GM19351 (cell line): ENCODE data around the gene MRPS30.
"Not testable (repeated sequence)": the region's sequence is repeated elsewhere in the genome, so short reads cannot be mapped to it uniquely, and the experiment has no call there.

Experiments used
- ATAC-seq: cut with Tn5 transposase; IDR thresholded peaks from one replicate; pipeline ENCODE4 v1.9.1; 2021; ENCODE audit warnings: mild to moderate bottlenecking, moderate library complexity; ENCODE audit not compliant: unreplicated experiment

The MRPS30 gene

GRCh38 chr5:44808435-44809214 lies at the start of gene MRPS30:
TSS of gene MRPS30 (plus strand) at chr5:44808947. CDS start at chr5:44808963, 16 bp downstream.
- ATAC-seq = peak; percentile 94

GRCh38 chr5:44769200-44769876 lies 39.4 kb upstream of the MRPS30 start:
- ATAC-seq = no peak

DNA sequence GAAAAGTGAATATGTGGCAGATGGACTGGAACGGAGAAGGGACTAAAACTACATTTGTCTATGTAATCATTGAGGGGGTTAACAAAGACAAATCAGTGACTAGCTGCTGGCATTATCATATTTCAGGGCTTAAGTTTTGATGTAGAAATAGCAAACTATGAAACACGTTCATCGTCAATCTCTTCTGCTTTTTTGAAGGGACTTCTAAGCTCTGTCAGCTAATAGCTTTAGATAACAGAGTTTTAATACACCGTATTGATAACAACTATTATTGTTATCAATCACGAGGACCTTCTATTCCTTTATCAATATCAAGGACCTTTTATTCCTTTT lies 38.9 kb upstream of the MRPS30 start:
- no peak for ATAC-seq

DNA sequence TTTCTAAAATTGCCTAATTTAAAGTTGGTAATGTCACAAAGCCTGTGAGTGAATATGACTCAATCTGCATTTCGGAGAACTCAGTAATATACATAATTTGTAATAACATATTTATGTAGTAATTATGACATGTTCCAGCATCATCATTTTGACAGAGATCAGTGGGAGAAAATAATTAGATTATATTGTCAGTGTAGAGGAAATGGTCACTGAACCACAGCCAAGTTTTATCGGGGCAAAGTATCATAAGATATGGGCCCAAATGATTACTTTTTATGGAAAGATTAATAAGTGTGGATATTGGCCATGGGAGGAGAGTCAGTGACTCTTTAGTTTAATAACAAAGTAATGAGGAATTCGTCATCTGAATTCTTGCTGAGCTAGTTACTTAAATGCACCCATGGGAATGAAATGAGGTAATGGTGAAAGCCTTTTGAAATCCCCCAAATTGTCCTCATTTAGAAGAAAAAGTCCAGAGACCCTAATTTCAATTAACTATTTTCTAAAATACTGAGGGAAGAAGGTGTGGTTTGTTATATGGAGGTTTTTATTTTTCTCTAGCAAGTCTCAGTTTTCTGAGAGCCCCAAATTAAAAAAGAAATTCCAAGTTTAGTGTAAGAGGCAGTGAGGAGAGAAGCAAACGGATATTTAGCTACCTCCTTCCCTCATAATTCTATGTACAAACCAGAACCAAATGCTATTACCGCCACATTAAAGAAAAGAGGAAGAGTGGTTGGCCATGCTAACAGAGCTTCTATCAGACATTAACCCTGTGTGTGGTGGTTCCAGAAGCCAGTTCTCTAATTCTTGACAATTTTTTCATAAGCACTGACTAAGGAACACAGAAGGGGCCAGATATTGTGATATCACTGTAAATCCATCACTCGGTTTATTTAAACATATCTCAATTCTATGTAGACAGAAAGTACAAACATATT lies 37.7 kb upstream of the MRPS30 start:
- ATAC-seq = no peak

GRCh38 chr5:44772397-44772796 lies 36.4 kb upstream of the MRPS30 start:
- ATAC-seq = not testable (repeated sequence)

GRCh38 chr5:44774279-44774880 lies 34.4 kb upstream of the MRPS30 start:
- peak; percentile 86 for ATAC-seq

GRCh38 chr5:44779167-44779566 lies 29.6 kb upstream of the MRPS30 start:
- no peak for ATAC-seq

GRCh38 chr5:44783634-44784315 lies 25.0 kb upstream of the MRPS30 start:
- no peak for ATAC-seq

DNA sequence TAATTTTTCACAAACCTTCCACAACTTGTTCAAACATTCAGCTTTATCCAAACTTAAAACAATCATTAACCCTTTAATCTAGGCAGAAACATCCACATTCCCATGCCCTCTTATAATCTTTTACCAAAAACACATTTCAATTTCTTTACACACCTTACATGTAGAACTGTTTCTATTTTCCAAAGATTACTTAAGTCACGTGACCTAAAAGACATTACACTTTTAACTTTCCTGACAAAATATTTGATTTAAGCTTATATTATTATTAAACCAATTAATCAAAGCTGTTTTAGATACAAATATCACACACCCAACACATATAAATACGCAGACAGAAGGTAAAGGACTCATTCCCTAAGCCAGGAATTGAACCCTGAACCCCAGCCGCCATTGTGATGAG lies 21.0 kb upstream of the MRPS30 start:
- no peak for ATAC-seq

DNA sequence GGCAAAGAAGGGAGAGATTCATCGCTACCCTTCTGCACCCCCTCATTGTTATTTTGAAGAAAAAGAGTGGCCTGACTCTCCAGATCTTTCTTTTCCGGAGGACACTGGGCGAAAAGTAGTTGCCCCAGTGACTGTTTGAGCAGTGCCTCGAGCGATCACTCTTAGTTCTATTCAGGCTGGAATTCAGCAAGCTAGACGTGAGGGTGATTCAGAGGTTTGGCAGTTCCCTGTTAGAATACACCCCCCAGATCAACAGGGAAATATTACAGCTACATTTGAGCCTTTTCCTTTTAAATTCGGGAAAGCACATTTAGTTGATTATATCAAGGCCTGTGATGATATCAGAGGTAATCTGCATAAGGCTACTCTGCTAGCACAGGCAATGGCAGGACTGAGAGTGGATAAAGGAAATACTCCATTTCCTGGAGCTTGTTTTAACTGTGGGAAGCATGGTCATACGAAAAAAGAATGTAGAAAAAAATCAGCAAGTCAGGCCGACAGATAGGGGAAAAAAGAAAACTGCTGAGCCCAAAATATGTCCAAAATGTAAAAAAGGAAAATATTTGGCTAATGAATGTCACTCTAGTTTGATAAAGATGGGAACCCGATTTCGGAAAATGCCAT lies 19.3 kb upstream of the MRPS30 start:
- not testable (repeated sequence) for ATAC-seq

DNA sequence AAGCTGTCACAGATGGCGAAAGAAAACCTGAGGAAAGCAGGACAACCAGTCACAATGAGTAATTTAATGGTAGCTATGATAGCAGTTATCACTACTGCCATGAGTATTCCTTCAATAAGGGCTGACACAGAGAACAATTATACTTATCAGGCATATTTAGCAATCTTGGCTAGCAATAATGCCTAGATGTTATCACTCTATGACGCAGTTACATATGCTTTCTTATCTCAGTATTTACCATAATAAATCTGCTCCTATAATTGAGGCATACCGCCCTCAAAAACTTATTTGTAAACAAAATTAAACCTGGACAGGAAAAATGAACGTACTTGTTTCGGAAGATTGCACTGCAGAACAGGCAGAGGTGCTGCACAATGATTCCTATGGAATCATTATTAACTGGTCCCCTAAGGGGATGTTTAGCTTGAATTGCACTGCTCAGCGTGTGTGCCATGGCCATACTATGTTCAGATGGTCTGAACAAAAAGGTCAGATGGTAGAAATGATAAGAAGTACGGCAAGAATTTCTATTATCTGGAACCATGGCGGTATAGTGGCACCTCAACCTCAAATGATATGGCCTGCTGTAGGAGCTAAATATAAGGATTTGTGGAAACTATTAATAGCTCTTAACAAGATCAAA lies 16.6 kb upstream of the MRPS30 start:
- not testable (repeated sequence) for ATAC-seq

GRCh38 chr5:44794371-44794770 lies 14.4 kb upstream of the MRPS30 start:
- no peak for ATAC-seq

- no peak for ATAC-seq
These were observed 13.3 kb upstream of the MRPS30 start for GRCh38 chr5:44795496-44795895.

- no peak for ATAC-seq
These were observed 10.9 kb upstream of the MRPS30 start for GRCh38 chr5:44797841-44798240.

GRCh38 chr5:44801992-44802391 lies 6.8 kb upstream of the MRPS30 start:
- no peak for ATAC-seq

- no peak for ATAC-seq
These were observed 2.1 kb upstream of the MRPS30 start for GRCh38 chr5:44806608-44807007.

DNA sequence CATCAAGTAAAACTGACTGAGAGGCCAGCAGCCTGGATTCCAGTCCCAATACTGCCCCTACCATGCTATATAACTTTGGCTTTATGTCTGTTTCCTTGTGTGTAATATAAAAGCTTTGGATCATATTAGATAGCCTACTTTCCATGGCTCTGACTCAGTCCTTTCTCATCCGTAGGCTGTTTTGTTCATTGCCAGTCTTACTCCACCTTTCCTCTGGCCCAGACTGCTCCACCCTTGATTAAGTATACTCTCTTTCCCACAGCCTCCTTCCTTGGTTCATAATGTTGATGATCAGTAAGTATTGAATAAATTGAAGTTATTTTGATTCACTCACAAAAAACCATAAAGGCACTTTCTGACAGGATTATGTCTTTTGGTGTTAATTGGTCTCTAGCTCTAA lies 1.5 kb upstream of the MRPS30 start:
- no peak for ATAC-seq

GRCh38 chr5:44809215-44809955 lies 638 bp downstream of the MRPS30 start:
- peak; percentile 49 for ATAC-seq

GRCh38 chr5:44809956-44810420 lies 1.2 kb downstream of the MRPS30 start:
- ATAC-seq = no peak
